Stimulated activated CD4-positive, alpha-beta T cell treated with anti-CD3 and anti-CD28 coated beads, Interleukin-15, amount 100 ng/mL, for 1 hour (primary cell): ENCODE results near the gene ARGLU1.

Experiments
- DNase-seq, 2 donors: peaks; one replicate each; pipeline ENCODE4 v3.0.0-alpha.2; 2020; ENCODE audit warnings: low read depth in 1 of 2, low spot score in 1 of 2

The ARGLU1 gene

DNA sequence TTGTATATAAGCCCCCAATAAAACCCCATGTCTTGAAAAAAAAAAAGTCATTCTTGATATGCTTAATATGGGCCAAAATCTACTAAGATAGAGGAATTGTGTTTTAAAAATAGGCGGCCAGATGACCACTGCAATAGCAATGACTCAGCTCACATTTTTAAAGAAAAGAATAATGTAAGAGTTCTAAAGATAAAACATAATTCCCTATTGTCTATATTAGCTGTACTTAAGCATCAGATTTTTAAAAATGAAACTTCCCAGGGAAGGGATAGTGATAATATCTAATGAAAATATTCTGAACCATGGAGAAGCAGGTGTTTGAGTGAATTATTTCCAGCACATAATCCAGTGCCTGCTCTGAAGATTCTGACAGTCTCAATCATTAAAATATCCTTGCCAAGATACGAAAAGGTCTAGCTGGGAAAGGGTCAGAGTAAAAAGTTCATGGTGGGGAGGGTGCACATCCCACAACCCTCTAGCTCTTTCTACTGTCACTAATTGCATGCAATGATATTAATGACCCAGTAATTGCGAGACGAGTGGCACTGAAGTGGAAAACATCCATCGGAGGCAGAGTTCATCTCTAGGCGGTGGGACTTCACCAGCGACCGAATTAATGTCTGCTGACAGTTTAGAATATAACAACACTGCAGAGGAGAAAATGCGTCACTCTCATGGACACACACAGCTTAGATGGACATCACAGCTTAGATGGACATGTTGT is 64.0 kb downstream of the ARGLU1 start:
- DNase-seq: no peak

DNA sequence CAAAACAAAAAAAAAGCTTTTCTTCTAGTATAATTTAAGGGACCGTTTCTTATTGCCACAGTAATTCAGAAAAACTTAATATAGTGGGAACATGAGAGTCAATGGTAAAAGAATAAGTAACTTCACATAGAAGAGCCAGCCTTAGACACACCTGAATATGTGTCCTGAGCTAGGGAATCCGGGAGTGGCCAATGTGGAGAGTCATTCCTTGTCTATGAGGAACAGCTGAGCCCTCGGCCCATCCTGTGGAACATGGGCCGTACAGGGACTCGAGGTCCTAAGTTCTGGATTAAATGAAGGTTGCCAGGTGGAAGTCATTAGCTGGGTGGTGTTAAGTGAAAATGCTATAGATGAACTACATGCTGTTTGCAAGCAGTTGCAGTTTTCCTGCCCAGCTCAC is 64.7 kb downstream of the ARGLU1 start:
- no peak for DNase-seq

DNA sequence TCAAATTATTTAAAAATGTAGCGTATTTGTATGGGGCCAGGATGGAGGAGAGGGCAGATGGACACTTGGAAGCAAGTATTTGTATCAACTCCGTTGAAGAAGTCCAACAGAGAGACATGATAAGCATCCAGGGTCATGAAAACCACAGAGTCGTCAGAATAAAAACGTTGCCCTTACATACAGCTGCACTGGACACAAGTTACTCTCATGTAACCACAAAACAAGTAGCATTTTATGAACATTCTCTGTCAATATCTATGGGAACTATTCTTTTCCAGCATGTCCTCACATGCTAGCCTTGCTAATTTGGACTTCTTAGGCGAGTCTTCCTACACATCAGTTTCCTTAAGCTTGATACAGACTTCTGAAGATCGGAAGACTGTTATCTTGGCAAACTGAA is 67.5 kb downstream of the ARGLU1 start:
- no peak for DNase-seq

DNA sequence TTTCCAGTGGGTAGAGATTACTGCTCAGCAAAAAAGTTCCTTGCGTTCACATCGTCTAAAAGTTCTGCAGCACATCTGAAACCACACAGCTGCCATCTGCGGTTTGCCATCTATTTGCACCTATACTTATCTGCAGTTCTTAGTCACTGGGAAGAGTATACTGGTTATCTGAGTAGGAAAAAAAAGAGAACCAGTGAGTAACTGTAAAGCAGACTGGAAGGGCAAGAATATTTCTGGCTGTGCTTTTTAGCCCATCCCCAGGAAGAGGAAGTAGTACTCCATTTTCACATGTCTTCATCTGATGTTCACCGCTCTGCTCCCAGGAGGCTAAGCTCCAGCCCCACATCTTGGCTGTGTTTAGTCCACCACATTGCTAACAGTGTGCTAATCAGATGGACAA is 68.0 kb downstream of the ARGLU1 start:
- no peak for DNase-seq

DNA sequence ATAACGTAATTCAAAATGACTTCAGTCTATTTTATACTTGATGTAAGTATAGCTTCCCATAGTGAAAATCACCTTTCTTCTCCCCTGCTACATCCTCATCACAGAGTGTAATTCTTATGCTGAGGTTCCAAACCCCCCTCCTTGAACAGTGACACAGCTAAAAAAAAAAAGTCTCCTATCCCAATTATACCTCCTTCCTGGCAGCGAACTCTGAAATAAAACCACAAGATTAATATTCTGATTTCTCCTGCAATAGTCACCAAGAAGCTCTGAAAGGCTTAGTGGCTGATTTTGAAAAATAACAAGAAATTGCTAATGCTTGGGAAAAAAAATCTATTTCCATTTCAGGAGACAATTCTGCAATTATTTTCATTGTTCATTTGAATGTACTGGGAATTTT is 68.8 kb downstream of the ARGLU1 start:
- DNase-seq: no peak

DNA sequence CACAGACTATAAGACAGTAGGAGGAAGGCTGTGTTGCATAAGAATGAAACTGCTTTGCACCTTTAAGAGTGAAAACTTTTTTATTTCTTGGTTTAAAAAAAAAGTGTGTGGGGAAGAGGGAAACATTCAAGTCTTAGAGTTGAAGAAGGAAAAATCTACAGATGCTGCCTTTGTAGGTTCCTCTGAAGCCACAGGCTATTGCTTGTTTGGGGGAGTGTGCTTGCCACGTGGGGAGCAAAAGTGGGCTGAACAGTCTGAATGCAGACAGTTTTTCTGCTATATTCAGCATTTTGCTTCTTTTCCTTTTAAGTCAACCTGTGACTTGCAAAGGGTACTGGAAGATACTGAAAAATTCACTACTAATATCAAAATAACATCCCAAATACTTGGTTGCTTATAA is 69.4 kb downstream of the ARGLU1 start:
- no peak for DNase-seq

DNA sequence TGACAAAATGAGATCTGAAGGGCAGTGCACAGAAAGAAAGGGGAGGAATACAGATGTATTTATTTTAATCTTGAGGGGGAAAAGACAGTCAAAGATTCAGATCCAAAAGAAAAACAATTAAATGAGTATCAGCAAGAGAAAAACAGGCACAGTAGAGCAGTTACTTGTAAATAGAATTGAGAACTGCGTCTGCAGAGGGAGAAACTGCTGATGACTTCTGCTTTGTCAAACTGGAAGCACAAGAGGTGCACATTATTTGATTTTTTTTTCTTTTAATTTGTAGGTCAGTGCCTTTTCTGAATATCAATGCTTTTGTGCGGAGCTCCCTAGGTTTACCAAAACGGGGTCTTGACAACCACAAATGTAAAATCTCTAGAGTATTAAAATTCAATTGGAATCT is 69.8 kb downstream of the ARGLU1 start:
- DNase-seq: no peak

DNA sequence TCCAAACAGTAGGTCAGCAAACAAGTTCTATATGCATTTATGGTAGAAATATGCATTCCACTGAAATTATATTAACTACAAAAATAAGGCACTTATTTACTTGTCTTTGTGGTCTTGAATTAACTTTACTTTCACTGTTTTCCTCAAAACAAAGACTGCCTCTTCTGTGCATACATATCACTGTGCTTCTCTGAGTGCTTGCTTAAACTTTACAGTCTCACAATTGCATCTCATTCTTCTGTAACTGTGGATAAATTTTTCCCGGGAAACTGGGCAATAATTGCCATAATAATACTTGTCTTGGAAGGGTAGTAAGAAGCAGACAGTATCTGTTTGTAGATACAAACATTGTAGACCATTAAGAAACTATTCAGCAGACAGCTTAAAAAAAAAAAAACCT is 70.9 kb downstream of the ARGLU1 start:
- no peak for DNase-seq

DNA sequence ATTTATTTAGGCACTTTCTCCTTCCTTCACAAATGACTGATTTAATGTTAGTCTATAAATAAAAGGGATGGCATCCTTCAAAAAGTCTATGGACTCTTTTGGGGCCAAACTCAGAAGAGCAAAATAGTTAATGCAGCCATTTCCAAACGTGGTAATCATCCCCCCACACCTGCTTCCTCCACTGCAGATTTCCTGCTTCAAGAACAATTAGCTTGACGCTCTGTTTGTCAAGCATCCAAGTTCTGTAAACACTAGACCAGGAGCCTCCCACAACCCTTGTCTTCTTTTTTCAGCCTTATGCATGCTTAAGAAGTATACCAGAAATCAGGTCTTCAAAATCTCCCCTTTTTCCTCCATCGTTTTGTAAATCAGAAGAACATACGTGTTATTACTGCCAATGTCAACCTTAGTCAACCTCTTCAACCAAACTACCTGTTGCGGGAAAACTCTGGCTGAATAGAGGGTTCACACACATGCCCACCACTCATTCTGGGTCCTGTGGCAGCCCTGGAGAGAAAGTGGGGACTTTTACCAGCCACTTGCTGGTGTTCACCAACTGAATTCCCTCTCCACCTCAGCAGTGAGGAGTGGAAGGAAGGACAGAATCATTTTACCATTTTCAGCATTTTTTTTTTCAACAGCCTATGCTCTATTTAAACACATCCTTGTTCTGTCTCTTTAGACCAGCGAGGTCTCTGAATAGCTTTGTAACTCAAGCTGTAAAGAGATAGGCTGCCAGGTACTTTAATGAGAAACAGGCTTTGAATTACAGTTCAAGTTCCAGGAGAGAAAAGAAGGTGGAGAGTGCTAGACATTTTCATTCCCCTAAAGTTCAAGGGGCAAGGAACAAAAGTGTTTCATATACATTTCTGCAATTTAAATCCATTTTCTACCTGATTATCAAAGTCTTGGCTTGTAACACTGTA is 71.6 kb downstream of the ARGLU1 start:
- no peak for DNase-seq

DNA sequence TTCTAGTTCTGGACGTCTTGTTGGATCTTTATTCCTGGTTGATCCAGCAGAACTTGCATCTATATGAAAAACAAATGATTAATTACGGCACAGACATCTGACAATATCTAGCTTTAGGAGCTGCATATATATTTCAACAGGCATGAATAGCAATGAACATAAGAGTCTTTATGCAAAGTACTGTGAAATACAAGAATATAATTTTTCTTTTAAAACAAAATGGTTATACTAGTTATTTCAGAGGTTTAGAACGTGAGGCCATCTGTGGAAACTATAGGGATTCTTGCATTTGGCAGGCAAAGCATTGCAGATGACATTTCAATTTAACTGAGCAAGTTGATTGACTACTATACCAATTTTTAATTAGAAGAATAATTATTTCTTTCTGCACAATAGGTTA is 73.0 kb downstream of the ARGLU1 start:
- DNase-seq: no peak

DNA sequence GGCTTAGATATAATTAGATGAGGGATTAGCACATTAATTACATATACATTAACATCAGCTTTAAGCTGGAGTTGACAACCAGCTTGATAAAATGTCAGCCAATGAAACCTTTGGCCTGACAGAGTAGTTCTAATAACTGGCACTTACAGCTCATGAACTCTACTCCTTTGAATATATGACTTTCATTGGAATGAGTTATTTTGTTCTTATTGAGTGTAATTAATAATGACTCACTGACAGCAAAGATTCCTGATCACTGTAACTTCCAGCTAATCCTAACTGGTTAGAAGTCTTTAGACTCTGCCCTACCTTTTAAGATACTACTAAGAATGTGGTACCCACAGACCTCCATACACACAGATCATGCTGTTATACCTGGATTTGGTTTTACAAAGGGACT is 73.4 kb downstream of the ARGLU1 start:
- no peak for DNase-seq

DNA sequence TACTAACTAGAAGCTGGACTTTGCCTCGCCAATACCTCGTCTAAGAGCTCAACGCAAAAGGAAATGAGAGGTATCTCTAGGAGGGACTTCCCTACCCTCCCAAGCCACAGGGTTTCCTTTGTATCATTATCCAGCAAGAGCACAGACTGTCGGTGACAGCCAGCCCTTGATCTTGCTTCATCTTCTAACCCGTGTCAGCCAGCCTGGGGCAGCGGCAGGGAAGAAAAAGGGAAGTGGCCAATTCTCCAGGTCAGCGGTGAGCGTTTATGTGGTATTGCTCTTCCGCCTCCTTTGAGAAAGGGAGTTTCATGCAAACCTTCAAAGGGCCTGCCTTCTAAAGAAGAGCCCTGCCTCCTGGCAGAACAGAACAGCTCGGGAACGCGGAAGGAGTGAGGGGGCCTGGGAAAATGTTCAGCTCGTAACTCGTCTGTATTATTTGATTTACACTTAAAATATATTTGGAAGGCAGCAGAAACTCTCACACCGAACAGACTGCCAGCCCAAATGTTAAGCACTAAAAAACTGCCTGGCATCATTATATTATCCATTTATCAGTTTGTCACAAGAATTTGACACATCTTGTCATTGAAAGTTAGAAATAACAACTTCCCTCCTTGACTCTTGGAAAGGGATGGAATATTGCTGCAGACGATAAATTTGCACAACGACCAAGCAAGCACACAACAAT is 74.3 kb downstream of the ARGLU1 start:
- no peak for DNase-seq

DNA sequence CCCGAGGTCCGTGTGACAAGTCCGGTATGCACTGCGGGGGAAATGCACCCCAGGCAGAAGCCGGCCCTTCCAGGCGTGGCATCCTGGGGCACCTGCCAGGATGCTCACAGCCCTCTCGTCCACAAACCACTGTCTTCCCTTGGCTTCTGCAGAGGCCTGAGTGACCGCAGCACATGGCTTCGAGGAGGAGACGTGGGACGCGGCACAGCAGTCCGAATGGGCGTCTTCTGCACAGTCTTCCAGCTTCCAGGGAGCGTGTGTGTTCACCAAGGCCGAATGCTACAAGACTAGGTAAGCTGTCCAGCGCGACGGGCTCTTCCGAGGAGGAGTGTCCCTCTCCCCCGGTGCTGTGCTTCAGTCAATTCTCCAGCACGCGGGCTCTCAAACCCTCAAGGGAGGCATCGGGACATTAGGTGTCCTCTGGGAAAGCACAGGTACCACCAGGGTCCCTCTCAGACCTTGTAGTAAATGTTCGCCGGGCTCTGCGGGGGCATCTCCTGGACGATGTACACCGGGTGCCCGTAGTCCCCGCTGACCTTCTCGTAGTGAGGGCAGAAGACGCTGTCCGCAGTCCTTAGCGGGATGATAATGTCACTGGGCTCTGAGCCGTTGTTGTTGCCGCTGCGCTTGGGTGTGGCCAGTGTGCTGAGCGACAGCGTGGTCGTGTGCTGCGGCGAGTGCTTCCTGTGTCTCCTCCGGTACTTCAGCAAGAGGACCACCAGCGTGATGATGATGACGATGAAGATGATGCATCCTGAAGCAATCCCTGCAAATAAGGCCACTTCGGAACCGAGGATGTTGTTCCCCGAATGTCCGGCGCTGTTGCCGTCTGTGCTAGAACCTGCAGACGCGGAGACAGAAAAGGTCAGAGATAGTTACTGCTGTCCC is 75.1 kb downstream of the ARGLU1 start:
- DNase-seq: no peak

DNA sequence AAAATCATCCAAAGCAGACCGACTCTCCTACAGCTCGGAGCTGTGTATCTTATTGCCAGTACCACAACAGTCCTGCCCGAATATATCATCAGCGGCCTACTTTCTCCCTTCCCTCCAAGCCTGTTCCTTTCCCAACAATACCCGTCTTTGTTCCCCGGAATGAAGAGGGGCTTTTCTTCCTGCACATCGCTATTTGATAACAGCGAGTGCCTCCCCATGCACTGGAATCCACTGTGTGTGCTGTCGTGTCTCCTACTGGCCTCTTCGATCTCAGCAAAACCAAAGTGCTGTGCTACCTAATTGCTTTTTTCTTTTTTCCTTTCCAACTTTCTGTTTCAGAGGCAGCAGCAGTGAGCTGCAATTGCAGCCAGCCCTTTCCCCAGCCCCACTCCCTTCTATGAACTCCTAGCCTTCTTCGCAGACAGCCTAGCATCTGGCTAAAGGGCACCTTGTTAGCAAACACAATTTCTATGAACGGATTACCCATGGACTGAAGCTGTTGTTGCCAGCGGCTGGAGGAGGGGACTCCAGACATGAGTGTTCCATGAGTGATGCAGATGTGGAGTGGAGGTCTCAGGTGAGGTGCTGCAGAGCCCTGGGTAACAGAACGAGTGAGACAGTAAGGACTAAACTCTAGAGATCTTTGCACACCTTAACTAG is 75.9 kb downstream of the ARGLU1 start:
- DNase-seq: no peak
